Liver (tissue), 9 donors: ENCODE results near the gene GFRA1. TPM values are rescaled to one million over a fixed set of nuclear protein-coding genes. Genes with fewer than 3 reads are reported as not detected.

Source experiments
- DNase-seq: peaks from one replicate; pipeline ENCODE4 v3.0.0-alpha.2; 2017; ENCODE audit warnings: low spot score
- H3K27ac ChIP-seq, 2 donors: one replicate each; pipeline ENCODE4 v1.7.0; 2013; ENCODE audit warnings: inconsistent platforms in 2 of 2, low read length in 2 of 2, control low read depth in 1 of 2, low read depth in 1 of 2, mild to moderate bottlenecking in 1 of 2
- H3K27me3 ChIP-seq, 4 donors: one replicate each; pipeline versions ENCODE4 v1.6.1 to v1.7.0; 2013; ENCODE audit warnings: low read length in 3 of 4, inconsistent platforms in 1 of 4, mild to moderate bottlenecking in 1 of 4, moderate library complexity in 1 of 4; ENCODE audit not compliant: control insufficient read depth in 4 of 4, insufficient read depth in 4 of 4
- H3K36me3 ChIP-seq, 4 donors: one replicate each; pipeline versions ENCODE4 v1.6.1 to v1.7.0; 2013; ENCODE audit warnings: low read length in 3 of 4, mild to moderate bottlenecking in 3 of 4, low read depth in 1 of 4, moderate library complexity in 1 of 4; ENCODE audit not compliant: control insufficient read depth in 4 of 4, insufficient read depth in 3 of 4
- H3K4me1 ChIP-seq, 4 donors: one replicate each; pipeline versions ENCODE4 v1.6.1 to v1.7.0; 2013; ENCODE audit warnings: low read length in 3 of 4, mild to moderate bottlenecking in 3 of 4, moderate library complexity in 1 of 4; ENCODE audit not compliant: control insufficient read depth in 4 of 4, insufficient read depth in 4 of 4
- H3K4me3 ChIP-seq, 3 donors: one replicate each; pipeline versions ENCODE4 v1.6.1 to v1.7.0; 2013; ENCODE audit warnings: low read length in 3 of 3, control low read depth in 1 of 3, low read depth in 1 of 3, mild to moderate bottlenecking in 1 of 3
- H3K9ac ChIP-seq, 2 donors: one replicate each; pipeline ENCODE4 v1.7.0; 2013; ENCODE audit warnings: low read length in 2 of 2, mild to moderate bottlenecking in 2 of 2, moderate library complexity in 2 of 2, control low read depth in 1 of 2, low read depth in 1 of 2
- H3K9me3 ChIP-seq, 4 donors: one replicate each; pipeline versions ENCODE4 v1.6.1 to v1.7.0; 2013; ENCODE audit warnings: low read length in 3 of 4; ENCODE audit not compliant: control insufficient read depth in 4 of 4
- CTCF ChIP-seq: fragments of 150-350 bp; IDR thresholded peaks from 2 replicates; pipeline ENCODE4 v1.5.1; 2017; ENCODE audit warnings: improper control_type of control experiment, low read depth, low read length; ENCODE audit not compliant: missing input control
- EGR1 ChIP-seq, 2 donors: IDR thresholded peaks; 2 replicates each; pipeline ENCODE4 v1.6.1; 2016 to 2018; ENCODE audit warnings: antibody characterized with exemption in 2 of 2, low read depth in 2 of 2
- FOXA2 ChIP-seq: IDR thresholded peaks from 2 replicates; pipeline ENCODE4 v1.6.1; 2016; ENCODE audit warnings: antibody characterized with exemption
- GABPA ChIP-seq, 2 donors: IDR thresholded peaks in 1 of 2; conservative IDR thresholded peaks in 1 of 2; 2 replicates each; pipeline ENCODE4 v1.6.1; 2016; ENCODE audit warnings: antibody characterized with exemption in 2 of 2, mild to moderate bottlenecking in 1 of 2, moderate library complexity in 1 of 2
- HNF4A ChIP-seq, 2 donors: conservative IDR thresholded peaks; 2 replicates each; pipeline ENCODE4 v1.6.1; 2016; ENCODE audit warnings: antibody characterized with exemption in 2 of 2, mild to moderate bottlenecking in 2 of 2
- HNF4G ChIP-seq: IDR thresholded peaks from 2 replicates; pipeline ENCODE4 v1.6.1; 2016; ENCODE audit warnings: antibody characterized with exemption
- JUND ChIP-seq, 2 donors: IDR thresholded peaks; 2 replicates each; pipeline ENCODE4 v1.6.1; 2016; ENCODE audit warnings: antibody characterized with exemption in 2 of 2
- RAD21 ChIP-seq, 2 donors: IDR thresholded peaks; 2 replicates each; pipeline ENCODE4 v1.6.1; 2016; ENCODE audit warnings: antibody characterized with exemption in 2 of 2, mild to moderate bottlenecking in 2 of 2
- RXRA ChIP-seq, 2 donors: IDR thresholded peaks; 2 replicates each; pipeline ENCODE4 v1.6.1; 2017 to 2018; ENCODE audit warnings: antibody characterized with exemption in 2 of 2, mild to moderate bottlenecking in 1 of 2
- SP1 ChIP-seq: IDR thresholded peaks from 2 replicates; pipeline ENCODE4 v1.6.1; 2018; ENCODE audit warnings: antibody characterized with exemption, mild to moderate bottlenecking
- YY1 ChIP-seq: IDR thresholded peaks from 2 replicates; pipeline ENCODE4 v1.6.1; 2016; ENCODE audit warnings: antibody characterized with exemption, mild to moderate bottlenecking
- ZBTB33 ChIP-seq: IDR thresholded peaks from 2 replicates; pipeline ENCODE4 v1.6.1; 2016; ENCODE audit warnings: antibody characterized with exemption
- WGBS: extraction: QIAGEN DNeasy Blood & Tissue Kit; methylation state at CpG from one replicate; pipeline ENCODE4 v1.1.7; 2013; 5-methylcytosine and 5-hydroxymethylcytosine counted together
- polyA plus RNA-seq, 2 donors: library from polyadenylated mRNA; stranded (reverse) in 1 of 2; unstranded in 1 of 2; fragments of 200-250 nt in 1 of 2; fragments of >200 nt in 1 of 2; fragmentation: Nextera tagmentation in 1 of 2; extraction: Ambion mirVana in 1 of 2; gene quantifications; one replicate each; pipeline versions ENCODE4 v1.2.1 to v1.2.3, GENCODE V29; 2013 to 2015
- total RNA-seq, 2 donors: library from RNA; depleted of rRNA; stranded (reverse); fragments of >200 nt; gene quantifications; one replicate each; pipeline ENCODE4 v1.2.3, GENCODE V29; 2014
- TF ChIP-seq, protein P1 (sequence below): IDR thresholded peaks from 2 replicates; pipeline ENCODE4 v1.6.1; 2016; ENCODE audit warnings: antibody characterized with exemption, mild to moderate bottlenecking
- donor health status: healthy.
- donor health status: healthy.
- donor health status: healthy.
- donor health status: healthy.
- donor health status: healthy.

The GFRA1 gene
- total and polyA plus RNA-seq, 4 donors, result 14.2 to 53.6 (median 17.8) TPM

DNA sequence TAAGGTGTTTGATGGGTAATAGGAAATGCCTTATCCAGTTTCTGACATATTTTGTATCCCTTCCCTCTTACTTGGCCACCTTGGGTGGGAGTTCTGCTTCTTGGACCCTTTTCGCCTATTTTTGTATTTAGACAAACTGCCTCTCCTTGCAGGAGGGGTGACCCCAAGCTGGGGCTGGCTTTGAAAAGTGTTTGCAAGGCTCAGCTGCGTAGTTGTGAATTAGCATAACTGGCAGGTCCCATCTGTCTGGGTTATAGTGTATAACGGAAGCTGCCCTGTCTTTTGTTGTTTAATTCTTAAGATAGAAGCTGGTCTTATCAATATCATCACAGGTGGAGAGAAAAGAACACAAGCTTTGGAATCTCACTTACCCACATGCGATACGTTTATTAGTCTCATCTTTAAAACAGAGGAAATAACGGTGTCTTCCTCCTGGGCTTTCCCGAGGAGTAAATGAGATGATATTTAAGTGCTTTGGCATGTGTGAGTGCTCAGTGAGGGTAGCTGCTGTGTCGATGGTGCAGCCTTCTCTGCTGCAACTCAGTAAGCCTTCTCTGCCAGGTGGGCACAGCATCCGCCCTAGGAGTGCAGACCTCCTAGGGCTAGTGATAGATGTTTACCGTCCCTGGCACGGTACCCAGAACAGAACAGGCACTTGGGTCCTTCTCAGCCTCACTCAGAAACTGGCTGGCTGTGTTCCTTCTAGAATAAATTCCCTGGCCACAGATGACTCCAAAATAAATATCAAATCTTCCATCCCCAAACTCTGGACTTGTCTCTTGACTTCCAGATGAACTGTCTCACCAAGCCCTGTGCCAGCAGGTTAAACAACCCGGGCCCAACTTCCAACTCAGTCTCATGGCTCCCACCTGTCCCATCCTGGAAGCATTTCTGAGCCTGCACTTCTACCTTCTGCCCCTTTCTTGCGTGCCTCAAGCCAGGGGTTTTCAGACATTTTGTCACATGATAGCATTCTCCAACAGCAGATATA lies 227.3 kb downstream of the GFRA1 start:
- H3K9ac ChIP-seq, result no peak overlapping the region
- H3K27me3 ChIP-seq, result no peaks in the 10 kb centered on the region

DNA sequence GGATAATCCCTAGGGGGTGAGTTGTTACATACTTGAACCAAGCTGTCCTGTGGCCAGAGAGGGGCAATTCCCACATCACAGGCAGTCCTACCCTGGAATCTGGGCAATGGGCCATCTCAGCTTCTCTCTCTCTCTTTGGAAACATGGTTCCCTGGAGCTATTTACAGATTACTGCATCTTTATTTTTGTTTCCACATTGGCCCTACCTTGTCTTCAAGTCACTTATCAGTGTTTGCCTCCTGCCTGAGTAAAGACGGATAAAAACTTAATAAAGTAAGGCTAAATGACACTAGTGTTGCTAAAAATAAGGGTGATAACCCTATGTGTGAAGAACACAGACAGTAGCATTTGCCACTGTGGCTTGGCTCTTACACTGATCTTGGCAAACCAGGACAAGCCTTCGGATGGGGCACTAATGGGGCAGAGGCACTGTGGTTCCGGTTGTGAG lies 228.2 kb downstream of the GFRA1 start:
- no peak for DNase-seq
- Histone ChIP-seq H3K36me3 (no peaks in the 10 kb centered on the region), H3K27me3 (no peaks in the 10 kb centered on the region), H3K27ac (no peak overlapping the region), H3K9me3 (no peaks in the 10 kb centered on the region), H3K4me1 (peaks cover 5 to 33% (median 19%) of the 10 kb centered on the region in 4 donors), H3K4me3 (no peak overlapping the region), H3K9ac (no peak overlapping the region)
- TF ChIP-seq CTCF, result no peak
- TF ChIP-seq RXRA (IDR thresholded peaks at IDR 0.05), result peak; percentile 45 to 73
- peak; percentile 30 for TF ChIP-seq SP1
- TF ChIP-seq GABPA (IDR thresholded peaks at IDR 0.05 in 1 of 2, conservative IDR thresholded peaks at IDR 0.05 in 1 of 2), result no peak
- TF ChIP-seq FOXA2, result peak; percentile 60
- TF ChIP-seq ZBTB33, result peak; percentile 34
- TF ChIP-seq RAD21 (IDR thresholded peaks at IDR 0.05), result peak; percentile 42 to 46
- TF ChIP-seq EGR1 (IDR thresholded peaks at IDR 0.05; ENCODE audit: low read depth in 2 of 2), result peak in 1 of 2 donors; percentile 21
- TF ChIP-seq, protein P1, sequence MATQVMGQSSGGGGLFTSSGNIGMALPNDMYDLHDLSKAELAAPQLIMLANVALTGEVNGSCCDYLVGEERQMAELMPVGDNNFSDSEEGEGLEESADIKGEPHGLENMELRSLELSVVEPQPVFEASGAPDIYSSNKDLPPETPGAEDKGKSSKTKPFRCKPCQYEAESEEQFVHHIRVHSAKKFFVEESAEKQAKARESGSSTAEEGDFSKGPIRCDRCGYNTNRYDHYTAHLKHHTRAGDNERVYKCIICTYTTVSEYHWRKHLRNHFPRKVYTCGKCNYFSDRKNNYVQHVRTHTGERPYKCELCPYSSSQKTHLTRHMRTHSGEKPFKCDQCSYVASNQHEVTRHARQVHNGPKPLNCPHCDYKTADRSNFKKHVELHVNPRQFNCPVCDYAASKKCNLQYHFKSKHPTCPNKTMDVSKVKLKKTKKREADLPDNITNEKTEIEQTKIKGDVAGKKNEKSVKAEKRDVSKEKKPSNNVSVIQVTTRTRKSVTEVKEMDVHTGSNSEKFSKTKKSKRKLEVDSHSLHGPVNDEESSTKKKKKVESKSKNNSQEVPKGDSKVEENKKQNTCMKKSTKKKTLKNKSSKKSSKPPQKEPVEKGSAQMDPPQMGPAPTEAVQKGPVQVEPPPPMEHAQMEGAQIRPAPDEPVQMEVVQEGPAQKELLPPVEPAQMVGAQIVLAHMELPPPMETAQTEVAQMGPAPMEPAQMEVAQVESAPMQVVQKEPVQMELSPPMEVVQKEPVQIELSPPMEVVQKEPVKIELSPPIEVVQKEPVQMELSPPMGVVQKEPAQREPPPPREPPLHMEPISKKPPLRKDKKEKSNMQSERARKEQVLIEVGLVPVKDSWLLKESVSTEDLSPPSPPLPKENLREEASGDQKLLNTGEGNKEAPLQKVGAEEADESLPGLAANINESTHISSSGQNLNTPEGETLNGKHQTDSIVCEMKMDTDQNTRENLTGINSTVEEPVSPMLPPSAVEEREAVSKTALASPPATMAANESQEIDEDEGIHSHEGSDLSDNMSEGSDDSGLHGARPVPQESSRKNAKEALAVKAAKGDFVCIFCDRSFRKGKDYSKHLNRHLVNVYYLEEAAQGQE, result peak; percentile 41
- no peak for TF ChIP-seq HNF4G
- TF ChIP-seq YY1, result peak; percentile 34
- TF ChIP-seq HNF4A (conservative IDR thresholded peaks at IDR 0.05), result peak; percentile 46 to 73
- peak in 1 of 2 donors; percentile 59 for TF ChIP-seq JUND (IDR thresholded peaks at IDR 0.05)
- 55% methylated on average over 3 of the region's 3 CpGs for WGBS

More for the DNA sequence above, 227.3 kb downstream of the GFRA1 start:
- Histone ChIP-seq H3K36me3 (no peaks in the 10 kb centered on the region), H3K4me1 (peaks cover 5 to 36% (median 19%) of the 10 kb centered on the region in 4 donors), H3K9me3 (no peaks in the 10 kb centered on the region), H3K4me3 (no peak overlapping the region), H3K27ac (no peak overlapping the region)
- DNase-seq, result no peak
- TF ChIP-seq RXRA (IDR thresholded peaks at IDR 0.05), result peak in 1 of 2 donors; percentile 34
- TF ChIP-seq HNF4A (conservative IDR thresholded peaks at IDR 0.05), result peak in 1 of 2 donors; percentile 28
- no peak for TF ChIP-seq ZBTB33
- 56% methylated on average over 13 of the region's 13 CpGs for WGBS
